NCI-H748 treated with DMSO at 0.1 percent for 48 hours (cell line): ENCODE data around the gene CRYBA1.
"Not testable (repeated sequence)": the region's sequence is repeated elsewhere in the genome, so short reads cannot be mapped to it uniquely, and the experiment has no call there.

Experiments used
- DNase-seq: peaks from one replicate; lab custom pipeline; 2025; lab: John Stamatoyannopoulos, UW

CRYBA1 gene, protein sequence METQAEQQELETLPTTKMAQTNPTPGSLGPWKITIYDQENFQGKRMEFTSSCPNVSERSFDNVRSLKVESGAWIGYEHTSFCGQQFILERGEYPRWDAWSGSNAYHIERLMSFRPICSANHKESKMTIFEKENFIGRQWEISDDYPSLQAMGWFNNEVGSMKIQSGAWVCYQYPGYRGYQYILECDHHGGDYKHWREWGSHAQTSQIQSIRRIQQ

DNA sequence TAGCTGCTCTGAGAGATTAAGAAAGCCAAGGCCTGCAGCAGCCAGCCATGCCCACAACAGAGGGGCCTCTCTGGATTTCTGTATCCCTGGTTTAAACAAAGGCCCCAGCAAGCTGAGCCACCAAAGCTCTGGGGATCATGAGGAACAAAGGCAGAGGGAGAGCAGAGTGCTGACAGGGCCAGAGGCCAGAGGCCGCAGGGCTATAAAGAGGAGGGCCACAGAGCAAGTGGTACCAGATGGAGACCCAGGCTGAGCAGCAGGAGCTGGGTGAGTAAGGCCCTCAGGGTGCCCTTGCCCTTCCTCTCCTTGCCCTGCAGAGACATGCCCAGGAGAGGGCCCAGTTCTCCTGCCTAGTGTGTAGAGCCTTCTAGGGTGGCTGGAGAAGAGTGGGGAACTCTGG is at the start of gene CRYBA1:
CRYBA1 (plus strand) TSS at position 232 of the 400 bp plus-strand sequence; CDS start at position 237, 5 bp downstream.
- no peak for DNase-seq

DNA sequence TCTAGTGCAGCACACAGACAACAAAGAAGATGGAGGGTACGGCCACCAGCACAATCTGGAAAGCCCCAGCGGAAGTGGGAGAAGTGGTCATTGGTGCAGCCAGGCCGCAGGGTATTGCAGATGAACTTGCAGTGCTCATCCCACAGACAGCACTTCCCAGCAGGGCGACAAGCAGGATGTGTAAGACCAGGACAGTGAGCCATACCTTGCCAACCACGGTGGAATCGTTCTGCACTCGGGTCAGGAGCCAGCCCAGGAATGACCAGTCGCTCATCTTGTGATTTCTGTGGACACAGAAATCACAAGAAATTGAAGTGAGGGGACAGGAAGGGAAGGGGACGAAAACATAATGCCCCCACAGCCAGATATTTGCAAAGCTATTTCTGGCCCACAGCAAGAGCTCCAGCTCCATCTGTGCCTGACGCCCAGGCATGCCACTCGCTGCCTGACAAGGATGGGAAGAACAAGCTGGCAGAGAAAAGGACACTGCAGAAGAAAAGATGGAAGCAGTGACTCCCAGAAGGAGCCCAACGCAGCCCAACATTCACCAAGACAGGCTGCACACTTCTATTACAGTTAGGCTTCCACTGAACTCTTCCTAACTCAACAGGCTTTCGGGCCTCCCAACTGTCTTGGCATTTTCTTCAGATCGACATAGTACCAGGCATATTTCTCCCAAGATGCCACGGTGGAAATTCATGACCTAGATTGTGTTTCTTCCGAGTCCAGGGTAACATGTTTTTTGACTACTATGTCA is 49.0 kb upstream of the CRYBA1 start:
- DNase-seq, result no peak

DNA sequence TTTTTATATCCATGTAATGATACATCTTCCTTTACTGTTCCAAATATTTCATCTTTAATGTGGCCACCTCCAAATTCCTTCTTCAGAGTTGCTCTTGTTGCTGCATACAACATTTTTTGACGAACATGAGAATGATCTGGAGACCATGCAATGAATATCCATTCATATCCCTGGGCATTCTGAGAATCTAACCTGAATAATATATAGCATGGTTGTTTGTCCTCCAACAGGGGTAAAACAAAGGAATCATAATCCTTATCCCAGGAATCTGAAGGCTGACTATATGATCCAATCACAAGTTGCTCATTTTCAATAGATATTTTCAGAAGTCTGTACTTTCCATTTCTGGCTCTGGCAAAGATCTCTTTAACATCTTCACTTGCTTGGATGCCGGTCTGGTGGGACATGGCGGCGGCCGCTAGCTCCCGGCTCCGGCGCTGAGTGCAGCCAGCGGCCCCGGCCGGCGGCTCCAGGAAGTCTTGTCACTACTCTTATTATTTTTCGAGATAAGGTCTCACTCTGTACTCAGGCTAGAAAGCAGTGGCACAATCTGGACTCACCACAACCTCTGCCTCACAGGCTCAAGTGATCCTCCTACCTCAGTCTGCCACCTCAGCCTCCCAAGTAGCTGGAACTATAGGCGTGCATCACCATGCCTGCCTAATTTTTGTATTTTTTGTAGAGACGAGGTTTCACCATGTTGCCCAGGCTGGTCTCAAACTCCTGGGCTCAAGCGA is 42.4 kb upstream of the CRYBA1 start:
- not testable (repeated sequence) for DNase-seq

DNA sequence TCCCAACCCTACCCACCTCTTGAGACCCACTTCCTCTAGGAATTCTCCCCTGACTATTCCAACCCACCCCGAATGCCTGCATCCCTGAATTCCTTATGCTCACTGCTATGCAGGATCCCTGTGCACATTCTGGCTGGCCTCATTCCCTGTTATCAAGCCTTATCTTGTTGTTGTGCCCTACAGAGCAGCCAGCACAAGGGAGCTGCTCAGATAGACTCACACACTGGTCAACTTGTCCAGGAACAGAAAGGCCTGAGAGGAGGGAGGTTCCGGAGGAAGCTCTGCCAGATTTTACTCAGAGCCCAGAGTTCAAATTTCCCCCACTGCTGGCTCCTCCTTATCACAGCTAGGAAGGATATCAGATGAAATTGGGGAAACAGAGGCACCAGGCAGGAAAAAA is 41.6 kb upstream of the CRYBA1 start:
- no peak for DNase-seq

DNA sequence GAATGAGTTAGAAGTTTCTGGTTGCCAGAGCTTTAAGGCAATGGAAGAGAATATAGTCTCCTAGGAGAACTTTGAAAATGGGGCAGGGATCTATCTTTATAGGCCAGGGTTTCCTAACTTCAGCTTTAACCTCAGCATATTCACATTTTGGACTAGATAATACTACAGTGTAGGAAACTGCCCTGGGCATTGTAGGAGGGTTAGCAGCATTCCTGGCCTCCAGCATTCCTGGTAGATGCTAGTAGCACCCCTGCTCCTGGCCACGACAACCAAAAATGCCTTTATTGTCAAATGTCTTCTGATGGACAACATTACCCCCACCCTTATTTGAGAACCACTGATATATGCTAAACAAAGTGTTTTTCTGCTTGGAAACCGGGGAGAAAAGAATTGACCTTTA is 38.7 kb upstream of the CRYBA1 start:
- DNase-seq, result no peak

DNA sequence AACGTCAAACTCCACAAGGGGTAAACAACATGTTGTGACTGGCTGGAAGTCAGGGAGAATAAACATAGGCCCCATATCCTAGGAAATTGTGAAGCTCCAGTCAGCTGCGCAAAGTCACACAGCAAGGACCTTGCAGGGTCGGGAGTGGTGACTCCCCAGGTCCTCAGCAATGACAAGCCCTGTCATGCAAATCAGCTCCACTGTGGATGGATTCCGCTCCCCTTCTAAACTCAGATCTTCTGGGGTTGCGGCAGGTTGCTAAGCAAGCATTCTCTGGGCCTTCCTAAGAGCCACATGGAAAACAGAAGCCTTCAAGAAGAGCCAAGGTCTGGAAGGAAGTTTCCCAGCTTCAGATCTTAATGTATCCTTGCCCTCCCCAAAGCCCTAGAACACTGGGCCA is 37.6 kb upstream of the CRYBA1 start:
- DNase-seq, result no peak

DNA sequence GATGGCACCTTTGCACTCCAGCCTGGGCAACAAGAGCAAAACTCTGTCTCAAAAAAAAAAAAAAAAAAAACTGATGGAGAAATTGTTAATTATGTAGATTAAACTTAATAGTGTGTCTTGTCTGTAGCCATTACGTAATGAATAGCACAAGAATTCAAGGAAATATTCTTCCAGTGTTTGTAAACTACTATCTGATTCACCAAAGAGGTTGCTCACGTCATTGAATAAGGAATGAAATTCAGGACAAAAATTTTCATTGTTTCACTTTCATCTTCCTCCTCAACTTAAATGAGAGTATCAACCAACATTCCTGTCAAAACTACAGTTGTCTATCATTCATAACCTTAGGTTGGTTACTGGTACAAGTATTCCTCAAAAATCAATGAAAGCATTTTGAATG is 35.8 kb upstream of the CRYBA1 start:
- DNase-seq, result no peak

DNA sequence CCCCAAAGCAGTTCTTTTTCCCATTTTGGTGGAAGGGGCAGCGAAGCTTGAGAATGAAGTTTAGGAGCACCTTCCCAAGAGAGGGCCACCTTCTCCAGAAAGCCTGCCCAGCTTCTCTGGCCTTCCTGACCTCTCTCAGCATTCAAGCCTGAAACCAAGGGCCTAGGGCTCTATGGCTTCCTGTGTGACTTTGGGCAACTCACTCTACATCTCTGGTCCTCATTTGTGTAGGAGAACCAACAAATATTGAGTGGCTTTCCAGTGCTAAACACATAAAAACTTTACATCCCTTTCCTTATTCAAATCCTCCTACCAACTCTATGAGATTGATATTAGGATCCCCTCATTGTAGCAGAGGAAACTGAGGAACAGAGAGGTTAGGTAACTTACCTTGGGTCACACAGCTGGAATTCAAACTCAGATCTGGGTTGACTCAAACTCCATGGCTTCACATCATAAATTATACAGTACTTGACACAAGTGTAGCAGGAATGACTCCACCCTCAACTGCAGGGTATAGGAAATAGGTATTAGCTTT is 34.5 kb upstream of the CRYBA1 start:
- no peak for DNase-seq

DNA sequence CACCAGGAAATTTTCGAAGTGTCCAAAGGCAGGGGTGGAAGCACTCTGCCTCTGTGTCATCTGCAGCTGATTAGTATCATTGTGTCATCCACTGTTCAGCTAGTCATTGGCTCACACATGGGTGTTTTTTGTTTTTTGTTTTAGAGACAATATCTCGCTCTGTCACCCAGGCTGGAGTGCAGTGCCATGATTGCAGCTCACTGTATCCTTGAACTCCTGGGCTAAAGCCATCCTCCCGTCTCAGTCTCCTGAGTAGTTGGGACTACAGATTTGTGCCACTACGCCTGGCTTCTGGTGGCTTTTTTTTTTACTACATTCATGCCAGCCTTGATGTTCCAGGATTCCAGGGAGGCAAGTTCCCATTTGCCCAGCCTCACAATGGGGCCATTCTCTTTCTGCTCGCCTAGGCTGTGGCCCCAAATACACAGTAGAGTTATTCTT is 34.0 kb upstream of the CRYBA1 start:
- DNase-seq, result no peak

DNA sequence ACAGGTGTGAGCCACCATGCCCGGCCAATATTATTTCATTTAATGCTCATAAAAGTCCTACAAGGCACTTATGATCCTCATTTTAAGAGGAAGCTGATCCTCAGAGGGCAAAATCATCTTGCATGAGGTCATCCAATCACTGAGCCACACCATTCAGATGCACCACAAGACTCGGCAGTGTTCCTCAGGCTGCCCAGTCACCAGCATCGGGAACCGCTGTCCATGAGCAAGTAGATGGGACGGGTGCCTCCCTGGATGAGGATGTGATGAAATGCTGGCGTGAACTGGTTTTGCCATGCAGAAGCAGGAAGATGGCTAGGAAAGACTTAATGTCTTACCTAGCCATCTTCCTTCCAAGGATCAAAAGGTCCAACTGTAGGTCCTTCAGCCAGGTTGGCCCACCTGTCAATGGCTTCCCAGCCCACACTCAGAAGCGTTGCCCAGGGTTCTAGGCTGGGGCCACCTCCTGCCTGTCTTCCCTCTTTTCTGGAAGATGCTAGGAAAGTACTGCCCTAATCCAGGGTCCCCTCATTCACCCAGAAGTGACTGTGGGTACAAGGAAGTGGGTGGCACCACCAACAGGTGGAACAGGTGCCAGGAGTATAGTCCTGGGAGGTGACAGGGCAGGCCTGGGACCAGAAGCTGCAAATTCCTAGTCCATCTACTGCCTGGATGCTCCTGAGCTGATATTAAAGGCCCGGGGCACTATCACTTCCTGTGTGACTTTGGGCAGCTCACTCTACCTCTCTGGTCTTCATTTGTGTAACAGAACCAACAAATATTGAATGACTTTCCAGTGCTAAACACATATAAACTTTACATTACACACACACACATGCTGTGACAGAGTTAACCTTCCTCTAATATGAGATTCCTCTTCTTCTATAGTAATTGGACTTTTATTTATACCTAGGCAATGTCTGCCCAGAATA is 32.2 kb upstream of the CRYBA1 start:
- DNase-seq, result no peak

DNA sequence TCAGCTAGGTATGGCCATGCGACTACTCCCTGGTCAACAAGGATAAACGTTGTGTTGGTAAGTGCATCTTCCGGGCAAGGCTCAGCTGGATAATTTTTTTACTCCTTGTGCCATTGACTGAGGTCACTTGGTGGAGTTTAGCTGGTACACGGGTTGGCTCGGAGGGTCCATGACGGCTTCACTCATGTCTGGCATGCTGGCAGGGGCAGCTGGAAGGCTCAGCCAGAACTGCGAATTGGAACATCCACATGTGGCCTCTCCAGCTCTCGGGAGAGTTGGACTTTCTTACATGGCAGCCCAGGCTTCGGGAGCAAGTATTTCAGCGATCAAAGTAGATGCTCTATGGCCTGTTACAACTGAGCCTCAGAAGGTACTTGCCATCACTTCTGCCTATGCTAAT is 31.5 kb upstream of the CRYBA1 start:
- DNase-seq, result no peak

DNA sequence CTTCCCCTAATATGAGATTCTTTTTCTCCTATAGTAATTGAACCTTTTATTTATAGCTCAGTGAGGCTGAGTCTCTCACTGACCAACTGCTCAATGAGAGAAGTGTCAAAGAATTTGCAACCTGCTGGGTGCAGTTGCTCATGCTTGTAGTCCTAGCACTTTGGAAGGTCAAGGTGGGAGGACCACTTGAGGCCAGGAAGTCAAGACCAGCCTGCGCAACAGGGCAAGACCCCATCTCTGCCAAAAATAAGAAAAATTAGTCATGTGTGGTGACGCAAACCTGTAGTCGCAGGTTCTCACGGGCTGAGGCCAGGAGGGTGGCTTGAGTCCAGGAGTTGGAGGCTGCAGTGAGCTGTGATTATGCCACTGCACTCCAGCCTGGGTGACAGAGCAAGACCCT is 30.9 kb upstream of the CRYBA1 start:
- DNase-seq, result no peak

DNA sequence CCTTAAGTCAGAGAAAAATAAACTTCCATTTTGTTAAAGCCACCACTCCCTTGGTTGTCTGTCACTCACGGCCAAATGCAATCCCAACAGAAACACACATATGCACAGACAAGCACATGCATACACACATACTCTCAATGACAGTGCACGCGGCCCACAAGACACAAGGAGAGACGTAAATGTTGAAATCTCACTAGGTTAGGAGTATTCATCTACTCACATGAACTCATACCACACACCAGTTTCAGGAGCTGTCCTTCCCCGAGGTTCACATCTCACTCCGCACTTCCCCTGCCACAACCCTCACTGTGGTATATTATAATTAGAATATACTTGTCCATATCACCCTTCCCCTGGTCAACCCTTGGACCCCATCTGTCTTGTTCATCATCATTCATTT is 30.5 kb upstream of the CRYBA1 start:
- no peak for DNase-seq

DNA sequence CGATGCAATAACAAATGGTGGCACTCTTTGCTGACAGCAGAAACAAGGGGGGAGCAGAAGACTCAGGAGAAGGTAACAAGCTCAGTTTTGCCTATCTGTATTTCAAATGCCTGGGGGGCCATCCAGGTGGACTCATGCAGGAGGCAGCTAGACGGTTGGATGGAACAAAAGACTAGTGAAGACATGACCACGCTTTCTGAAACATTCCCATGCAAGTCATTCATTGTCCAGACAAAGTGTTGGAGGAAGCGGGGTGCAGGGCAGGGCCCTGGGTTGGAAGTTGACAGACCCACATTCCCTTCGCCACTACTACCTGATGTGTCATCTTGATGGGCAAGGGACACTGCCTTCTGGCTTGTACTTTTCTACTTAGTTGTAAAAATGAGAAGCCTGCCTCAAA is 29.8 kb upstream of the CRYBA1 start:
- DNase-seq, result no peak

DNA sequence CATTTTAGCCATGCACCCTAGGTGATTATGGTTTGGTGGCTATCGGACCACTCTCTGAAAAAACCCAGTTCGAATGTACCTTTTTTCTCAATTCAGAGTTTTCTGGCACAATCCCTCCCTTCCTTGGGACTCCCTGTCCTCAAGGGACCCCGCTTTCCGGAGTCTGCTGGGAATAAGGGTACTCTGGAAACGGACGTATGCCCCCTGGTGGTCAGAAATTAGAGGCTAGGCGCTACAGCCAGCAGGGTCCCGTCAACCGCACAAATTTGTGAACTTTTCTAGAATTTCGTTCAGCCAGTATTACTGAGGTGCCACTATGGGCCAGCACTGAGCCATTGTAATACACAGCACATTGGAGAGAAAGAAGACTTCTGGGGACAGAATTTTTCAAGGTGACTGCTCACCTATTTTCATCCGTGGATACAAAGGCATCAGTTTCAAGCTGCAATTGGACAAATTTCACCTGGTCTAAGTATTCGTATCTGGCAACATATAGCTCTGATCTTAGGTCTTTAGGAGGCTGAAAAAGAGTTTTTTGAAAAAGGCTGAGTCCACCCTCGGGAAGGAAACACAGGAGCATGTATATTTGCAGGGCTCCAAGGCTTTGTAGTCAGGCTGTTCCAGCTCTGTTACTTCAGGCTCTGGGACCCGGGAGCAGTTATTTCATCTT is 27.1 kb upstream of the CRYBA1 start:
- peak; percentile 80 for DNase-seq

DNA sequence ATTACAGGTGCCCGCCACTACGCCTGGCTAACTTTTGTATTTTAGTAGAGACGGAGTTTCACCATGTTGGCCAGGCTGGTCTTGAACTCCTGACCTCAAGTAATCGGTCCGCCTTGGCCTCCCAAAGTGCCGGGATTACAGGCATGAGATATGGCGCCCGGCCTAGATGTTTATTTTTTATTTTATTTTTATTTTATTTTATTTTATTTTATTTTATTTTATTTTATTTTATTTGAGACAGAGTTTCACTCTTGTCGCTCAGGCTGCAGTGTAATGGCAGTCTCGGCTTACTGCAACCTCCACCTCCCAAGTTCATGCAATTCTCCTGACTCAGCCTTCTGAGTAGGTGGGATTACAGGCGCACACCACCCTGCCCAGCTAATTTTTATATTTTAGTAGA is 25.3 kb upstream of the CRYBA1 start:
- not testable (repeated sequence) for DNase-seq

DNA sequence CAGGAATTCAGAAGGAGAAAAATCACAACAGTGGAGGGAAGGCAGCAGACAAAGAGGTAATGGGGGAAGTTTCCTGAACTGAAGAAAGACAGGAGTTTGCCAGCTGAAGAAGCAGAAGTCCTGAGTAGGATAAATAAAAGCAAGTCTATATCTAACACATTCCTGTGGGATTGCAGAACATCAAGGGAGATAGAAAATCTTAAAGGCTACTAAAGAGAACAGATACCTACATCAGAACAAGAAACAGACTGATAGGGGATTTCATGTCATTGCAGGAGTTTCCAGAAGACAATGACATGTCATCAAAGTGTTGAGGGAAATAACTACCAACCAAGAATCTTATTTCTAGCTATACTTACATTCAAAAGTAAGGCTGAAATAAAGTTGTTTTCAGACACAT is 21.3 kb upstream of the CRYBA1 start:
- no peak for DNase-seq

DNA sequence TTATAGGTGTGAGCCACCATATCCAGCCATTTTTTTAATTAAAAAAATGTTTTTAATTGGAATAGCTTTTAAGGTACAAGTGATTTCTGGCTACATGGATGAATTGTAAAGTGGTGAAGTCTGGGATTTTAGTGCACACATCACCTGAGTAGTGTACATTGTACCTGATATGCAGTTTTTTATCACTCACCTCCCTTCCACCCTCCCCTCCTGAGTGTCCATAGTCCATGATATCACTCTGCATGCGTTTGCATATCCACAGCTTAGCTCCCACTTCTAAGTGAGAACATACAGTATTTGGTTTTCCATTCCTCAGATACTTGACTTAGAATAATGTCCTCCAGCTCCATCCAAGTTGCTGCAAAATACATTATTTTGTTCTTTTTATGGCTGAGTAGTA is 13.4 kb upstream of the CRYBA1 start:
- no peak for DNase-seq

DNA sequence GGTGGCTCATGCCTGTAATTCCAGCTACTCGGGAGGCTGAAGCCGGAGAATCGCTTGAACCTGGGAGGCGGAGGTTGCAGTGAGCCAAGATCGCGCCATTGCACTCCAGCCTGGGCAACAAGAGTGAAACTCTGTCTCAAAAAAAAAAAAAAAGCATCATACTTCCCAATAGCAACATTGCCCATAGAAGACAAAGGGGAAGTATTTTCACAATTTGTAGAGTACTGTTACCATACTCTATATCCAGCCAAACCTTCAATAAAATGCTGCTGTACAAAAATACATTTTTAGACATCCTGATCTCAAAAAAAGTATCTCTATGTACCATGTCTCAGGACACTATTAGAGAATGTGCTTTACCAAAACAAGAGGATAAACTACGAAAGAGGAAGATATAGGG is 11.7 kb upstream of the CRYBA1 start:
- DNase-seq, result not testable (repeated sequence)

DNA sequence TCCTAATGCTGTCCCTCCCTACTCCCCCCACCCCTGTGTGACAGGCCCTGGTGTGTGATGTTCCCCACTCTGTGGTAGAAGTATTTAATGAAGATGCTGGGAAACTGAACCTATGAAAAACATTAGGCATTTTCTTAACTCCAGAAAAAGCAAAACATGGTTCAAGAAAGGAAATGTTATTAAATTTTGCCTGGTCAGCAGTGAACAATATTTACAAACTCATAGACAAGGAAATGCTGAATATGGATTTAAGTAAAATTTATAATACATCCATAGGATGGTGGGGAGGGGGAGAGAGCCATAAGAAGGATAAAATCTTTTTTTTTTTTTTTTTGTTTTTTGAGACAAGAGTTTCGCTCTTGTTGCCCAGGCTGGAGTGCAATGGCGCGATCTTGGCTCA is 10.8 kb upstream of the CRYBA1 start:
- no peak for DNase-seq

DNA sequence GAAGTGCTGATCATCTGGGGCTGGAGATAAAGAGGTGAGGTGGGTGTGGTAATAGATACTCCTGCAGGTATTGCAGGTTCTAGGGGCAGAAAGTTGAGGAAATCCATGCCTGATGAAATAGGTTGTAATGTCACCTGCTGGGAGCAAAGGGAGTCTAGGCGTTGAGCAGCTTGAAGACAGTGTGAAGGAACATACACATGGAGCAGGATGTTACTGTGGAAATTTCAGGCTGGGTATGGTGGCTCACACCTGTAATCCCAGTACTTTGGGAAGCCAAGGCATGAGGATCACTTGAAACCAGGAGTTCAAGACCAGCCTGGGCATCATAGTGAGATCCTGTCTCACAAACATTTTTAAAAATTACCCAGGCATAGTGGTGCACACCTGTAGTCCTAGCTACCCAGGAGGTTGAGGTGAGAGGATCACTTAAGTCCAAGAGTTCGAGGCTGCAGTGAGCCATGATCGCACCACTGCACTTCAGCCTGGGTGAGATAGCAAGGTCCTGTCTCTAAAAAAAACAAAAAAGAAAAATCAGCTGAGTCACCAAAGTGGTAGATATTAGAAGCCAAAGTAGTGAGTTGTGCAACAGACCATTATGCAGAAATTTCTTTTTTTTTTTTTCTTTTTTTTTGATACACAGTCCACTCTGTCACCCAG is 9.1 kb upstream of the CRYBA1 start:
- DNase-seq, result no peak
